ENCODE data around the gene NDUFS6. TPM values are rescaled to one million over a fixed set of nuclear protein-coding genes. Genes with fewer than 3 reads are reported as not detected.

NDUFS6 gene
- total RNA-seq, 1 donor: 30.9 TPM

DNA sequence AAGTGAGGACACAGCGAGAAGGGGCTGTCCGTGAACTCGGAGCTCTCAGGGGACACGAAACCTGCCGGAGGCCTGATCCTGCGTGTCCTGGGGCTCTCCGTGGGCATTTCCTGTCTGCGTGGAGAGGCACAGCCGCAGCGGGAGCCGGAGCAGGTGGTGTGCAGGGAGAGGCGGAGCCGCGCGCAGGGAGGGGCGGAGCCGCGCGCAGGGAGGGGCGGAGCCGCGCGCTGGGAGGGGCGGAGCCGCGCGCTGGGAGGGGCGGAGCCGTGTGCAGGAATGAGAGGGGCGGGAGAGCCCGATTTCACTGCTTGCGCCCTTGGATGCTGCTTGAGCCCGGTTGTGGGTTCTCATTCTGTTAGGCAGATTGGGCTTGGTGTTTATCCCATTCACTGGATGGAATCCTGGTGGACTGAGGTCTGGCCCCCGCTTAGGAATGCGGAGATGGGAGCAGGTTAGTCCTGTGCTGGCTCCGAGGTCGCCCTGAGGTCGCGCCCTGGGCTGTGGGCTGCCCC, 26.7 kb downstream of the NDUFS6 start:
- H3K4me3 ChIP-seq (ENCODE audit: low read depth, low read length): no peak overlapping the region
- DNase-seq (ENCODE audit: low read depth): no peak
- TF ChIP-seq, protein P1, sequence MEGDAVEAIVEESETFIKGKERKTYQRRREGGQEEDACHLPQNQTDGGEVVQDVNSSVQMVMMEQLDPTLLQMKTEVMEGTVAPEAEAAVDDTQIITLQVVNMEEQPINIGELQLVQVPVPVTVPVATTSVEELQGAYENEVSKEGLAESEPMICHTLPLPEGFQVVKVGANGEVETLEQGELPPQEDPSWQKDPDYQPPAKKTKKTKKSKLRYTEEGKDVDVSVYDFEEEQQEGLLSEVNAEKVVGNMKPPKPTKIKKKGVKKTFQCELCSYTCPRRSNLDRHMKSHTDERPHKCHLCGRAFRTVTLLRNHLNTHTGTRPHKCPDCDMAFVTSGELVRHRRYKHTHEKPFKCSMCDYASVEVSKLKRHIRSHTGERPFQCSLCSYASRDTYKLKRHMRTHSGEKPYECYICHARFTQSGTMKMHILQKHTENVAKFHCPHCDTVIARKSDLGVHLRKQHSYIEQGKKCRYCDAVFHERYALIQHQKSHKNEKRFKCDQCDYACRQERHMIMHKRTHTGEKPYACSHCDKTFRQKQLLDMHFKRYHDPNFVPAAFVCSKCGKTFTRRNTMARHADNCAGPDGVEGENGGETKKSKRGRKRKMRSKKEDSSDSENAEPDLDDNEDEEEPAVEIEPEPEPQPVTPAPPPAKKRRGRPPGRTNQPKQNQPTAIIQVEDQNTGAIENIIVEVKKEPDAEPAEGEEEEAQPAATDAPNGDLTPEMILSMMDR (IDR thresholded peaks at IDR 0.05; ENCODE audit: insufficient read depth, low read length): no peak

DNA sequence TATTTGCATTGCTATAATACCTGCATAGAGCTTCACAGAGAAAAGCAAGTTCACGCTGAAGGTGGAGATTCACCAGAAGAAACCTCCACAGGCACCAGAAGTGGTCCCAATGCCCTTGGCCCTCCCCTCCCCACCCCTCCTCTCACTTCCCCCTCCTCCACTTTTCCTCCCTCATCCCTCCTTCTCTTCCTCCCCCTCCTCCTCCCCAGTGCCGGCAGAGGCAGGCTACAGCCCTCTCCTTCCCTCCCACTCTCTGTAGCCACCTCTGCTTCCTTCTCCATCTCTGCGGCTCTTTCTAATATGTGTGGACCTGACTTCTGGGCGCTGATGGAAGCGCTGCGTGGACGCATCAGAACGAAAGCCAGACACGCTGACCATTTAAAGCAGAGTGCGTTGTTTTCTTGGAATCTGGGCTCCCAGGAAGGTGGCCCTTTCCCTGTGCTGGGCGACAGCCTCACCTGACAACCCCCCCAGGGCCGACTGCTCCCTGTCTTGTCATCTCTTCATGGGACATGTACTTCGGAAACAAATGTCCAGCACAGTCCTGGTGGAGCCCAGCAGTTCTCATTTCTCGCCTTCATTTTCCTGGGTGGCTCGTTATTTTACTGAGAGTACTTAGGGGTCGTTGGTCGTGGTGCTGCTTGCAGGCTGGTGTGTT, 29.5 kb downstream of the NDUFS6 start:
- DNase-seq (ENCODE audit: low read depth): no peak
- H3K4me3 ChIP-seq (ENCODE audit: low read depth, low read length): no peak overlapping the region
- TF ChIP-seq, protein P1 (IDR thresholded peaks at IDR 0.05; ENCODE audit: insufficient read depth, low read length): no peak

DNA sequence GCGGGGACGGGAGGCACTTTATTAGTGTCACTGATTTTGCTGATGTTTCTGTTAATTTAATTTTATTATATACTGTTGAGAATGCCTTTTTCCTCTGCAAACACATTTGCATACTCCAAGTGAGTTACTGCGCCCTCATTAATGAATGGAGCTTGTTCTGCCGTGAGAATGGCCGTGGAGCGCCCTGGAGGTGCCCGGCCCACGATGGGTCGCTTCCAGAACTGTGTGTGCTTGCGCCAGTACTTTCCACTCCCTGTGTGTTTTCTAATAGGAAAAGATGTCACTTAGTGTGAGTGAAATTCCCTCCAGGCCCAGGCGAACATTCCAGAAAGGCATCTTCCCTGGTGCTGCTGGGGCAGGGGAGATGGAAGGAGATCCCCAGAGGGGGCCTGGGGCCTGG, 30.1 kb downstream of the NDUFS6 start:
- TF ChIP-seq, protein P1 (IDR thresholded peaks at IDR 0.05; ENCODE audit: insufficient read depth, low read length): no peak
- no peak for DNase-seq (ENCODE audit: low read depth)
- no peak overlapping the region for H3K4me3 ChIP-seq (ENCODE audit: low read depth, low read length)

DNA sequence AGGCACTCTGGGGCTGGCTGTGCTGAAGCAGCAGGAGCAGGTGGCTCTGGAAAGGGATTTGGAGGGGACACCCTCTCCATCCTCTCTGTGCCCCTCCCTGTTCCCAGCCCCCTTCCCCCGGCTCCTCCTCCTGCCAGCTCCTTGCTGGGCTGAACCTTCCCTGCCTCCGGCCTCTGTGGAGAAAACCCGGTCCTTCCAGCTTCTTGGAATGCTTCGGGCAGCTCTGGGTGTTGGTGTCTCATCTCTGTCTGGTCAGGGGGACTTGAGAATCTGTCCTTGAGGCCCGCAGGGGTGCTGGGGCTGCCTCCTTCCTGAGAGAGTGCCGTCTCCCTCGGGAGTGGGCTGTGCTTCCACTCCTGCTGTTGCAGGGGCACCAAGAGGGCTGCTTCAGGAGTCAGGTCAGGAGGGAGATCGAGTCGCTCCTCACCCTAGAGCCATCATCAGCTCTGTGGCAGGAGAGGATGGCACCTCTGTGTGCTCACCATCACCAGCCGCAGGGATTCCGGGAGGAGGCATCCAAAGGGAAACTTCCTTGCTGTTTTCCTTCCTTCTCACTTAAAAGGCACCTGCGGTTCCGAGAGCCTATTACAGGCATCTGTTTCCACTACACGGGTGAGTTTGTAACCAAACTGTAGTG, 30.6 kb downstream of the NDUFS6 start:
- H3K4me3 ChIP-seq (ENCODE audit: low read depth, low read length): no peak overlapping the region
- no peak for DNase-seq (ENCODE audit: low read depth)
- TF ChIP-seq, protein P1 (IDR thresholded peaks at IDR 0.05; ENCODE audit: insufficient read depth, low read length): no peak

DNA sequence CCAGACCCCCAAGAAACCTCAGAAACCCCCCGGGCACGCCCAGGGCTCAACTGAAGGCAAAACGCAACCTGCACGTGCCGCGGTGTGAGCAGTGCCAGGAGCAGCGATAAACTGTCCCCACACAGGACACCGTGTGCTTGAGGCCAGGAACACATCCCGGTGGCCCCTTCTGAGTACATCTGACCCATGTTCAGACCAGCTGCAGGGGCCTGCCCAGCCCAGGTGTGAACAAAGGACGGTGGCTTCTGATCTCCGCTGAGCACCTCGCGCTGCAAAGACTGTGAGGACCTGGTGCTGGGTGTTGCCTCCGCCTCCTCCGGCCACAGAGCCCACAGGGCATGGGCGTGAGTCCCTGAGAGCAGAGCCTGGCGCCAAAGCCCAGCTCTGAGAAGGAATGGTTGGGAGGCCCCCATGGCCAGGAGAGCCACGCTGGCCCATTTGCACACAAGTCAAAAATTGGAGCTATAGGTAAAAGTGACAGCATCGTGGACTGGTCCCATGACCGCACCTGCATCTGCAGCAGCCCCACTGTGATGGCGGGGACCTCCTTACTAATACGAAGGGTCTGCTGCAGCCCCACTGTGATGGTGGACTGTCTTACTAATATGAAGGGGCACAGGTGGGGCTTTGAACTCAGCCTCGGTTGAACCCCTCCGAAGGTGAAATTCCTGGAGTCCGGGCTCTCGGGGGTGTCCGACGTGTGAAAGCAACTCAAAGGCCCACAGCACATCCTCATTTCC, 31.5 kb downstream of the NDUFS6 start:
- TF ChIP-seq, protein P1 (IDR thresholded peaks at IDR 0.05; ENCODE audit: insufficient read depth, low read length): no peak
- DNase-seq (ENCODE audit: low read depth): no peak
- no peak overlapping the region for H3K4me3 ChIP-seq (ENCODE audit: low read depth, low read length)

DNA sequence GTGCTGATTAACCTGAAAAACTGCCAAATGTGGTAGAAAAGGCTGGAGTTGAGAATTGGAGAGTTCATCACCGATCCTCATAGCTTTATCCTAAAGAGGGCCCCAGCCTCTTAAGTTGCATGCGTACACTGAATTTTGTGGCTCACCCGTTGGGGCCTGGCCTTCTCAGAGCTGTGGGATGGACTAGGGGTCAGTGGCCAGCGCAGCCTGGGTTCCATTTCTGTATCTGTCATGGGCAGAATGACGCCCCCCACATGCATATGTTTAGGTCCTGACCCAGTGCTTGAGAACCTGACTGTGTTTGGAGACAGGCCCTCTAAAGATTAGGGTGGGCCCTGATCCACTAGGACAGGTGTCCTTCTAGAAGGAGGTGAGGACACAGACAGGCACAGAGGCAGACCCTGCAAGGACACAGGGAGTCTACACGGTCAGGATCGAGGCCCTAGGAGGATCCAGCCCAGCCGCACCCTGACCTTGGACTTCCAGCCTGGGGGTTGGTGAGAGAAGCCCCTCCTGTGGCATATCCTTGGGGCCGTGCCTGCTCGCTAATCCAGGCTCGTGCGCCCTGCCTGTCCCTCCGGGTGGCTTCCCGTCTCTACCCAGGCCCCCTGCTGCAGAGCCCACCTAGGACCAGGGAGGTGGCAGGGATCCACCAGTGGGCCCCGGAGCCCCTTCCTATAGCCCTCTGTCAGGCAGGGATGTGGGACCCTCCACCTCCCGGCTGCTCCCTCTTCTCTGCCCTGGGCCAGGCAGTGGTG, 32.2 kb downstream of the NDUFS6 start:
- DNase-seq (ENCODE audit: low read depth): no peak
- H3K4me3 ChIP-seq (ENCODE audit: low read depth, low read length): no peak overlapping the region
- TF ChIP-seq, protein P1 (IDR thresholded peaks at IDR 0.05; ENCODE audit: insufficient read depth, low read length): no peak
